NCI-H510A treated with DMSO at 0.1 percent for 48 hours (cell line): Measurements from ENCODE around the gene TFDP1.

Source experiments
- DNase-seq: peaks from one replicate; lab custom pipeline; 2025; lab: John Stamatoyannopoulos, UW

Gene TFDP1

GRCh38 chr13:113632706-113633484, 48.3 kb downstream of the TFDP1 start:
- DNase-seq = no peak

DNA sequence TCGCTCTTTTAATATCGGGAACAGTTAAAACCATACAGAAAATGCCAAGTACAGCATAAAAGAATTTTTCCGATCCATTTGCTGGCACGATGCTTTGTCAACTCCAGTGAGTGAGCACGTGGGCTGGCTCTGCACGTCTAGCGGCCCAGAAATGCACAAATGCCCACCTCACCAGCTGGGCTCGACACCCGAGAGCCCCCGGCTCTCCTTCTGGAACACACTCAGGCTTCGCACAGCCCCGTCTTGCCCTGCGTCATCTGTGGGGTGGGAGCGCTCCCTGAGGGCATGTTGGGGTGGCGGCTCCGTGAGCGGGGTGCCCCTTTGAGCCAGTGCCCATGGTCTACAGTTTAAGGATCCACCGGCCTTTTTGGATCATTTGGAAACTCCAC, 48.9 kb downstream of the TFDP1 start:
- DNase-seq = no peak

- no peak for DNase-seq
Measured at GRCh38 chr13:113634279-113635047, 49.9 kb downstream of the TFDP1 start.

GRCh38 chr13:113635048-113635420, 50.5 kb downstream of the TFDP1 start:
- no peak for DNase-seq

DNA sequence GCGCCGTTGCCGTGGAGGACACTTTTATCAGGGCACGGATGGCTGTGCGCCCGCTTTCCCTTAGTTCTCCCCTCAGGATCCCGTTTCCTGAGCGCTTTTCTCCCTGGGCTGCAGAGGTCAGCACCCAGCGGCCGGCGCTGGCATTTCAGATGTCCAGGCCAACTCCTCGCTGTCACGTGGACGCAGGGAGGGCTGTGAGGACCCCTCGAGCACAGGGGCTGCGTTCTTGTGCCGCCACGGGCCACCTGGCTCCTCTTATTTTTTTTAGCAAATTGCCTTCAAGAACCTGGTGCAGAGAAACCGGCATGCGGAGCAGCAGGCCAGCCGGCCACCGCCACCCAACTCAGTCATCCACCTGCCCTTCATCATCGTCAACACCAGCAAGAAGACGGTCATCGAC, 51.2 kb downstream of the TFDP1 start:
- no peak for DNase-seq

GRCh38 chr13:113636266-113636963, 51.9 kb downstream of the TFDP1 start:
- no peak for DNase-seq

DNA sequence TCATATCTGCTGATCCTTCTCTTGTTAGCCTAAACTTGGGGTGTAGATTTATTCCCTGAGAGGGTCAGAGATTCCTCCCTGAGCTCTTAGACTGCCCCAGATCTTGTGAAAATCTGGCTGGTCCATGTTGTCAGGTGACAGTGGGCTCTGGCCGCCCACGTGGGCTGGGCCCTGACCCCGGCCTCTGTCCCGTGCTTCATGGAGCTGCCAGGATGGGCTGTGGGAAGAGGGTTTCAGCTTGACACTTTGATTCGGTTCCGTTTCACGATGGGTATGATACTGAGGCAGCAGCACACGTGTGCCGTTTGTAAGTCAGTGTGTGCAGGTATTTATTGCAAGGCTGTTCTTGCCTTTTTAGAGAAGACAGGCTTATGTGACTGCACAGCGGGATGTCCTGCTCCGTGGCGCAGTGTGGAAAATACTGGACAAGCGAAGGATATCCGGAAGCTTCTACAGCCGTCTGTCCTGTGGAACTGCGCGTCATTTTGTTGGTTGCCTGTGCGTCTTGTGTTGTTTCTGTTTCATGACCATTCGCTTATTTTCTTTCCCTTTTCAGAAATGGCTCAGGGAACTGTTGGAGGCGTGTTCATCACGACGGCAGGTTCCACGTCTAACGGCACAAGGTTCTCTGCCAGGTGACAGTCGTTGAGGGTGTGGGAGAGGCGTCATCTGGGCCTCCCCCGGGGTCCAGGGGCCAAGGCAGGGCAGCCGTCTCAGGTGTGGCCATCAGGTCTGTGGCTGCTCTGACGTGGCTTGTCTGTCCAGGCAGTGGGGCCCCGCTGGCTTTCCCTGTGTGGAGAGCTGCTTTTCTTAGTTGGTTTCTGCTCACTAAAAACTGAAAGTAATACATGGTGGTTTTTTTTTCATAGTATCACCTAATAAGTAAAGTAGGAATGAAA, 53.0 kb downstream of the TFDP1 start:
- no peak for DNase-seq

GRCh38 chr13:113638173-113638746, 53.7 kb downstream of the TFDP1 start:
- no peak for DNase-seq

DNA sequence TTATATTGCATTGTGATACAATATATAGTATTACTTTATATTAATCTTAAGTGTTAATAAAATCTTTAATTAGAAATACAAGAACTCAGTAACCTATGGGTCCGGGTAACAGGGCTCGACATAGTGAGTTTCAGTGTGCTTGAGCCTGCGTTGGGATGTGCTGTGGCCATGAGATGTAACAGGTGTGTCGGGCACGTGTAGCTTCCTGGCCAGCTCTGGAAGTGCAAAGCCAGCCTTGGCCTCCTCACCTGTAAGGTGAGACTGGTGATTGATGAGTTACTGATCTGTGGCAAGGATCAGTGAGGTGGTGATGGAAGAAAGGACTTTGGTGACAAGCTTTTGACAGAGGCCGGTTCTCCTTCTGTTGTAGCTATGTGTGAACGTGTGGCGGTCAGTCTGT, 54.3 kb downstream of the TFDP1 start:
- no peak for DNase-seq

GRCh38 chr13:113639616-113640262, 55.2 kb downstream of the TFDP1 start:
- no peak for DNase-seq

DNA sequence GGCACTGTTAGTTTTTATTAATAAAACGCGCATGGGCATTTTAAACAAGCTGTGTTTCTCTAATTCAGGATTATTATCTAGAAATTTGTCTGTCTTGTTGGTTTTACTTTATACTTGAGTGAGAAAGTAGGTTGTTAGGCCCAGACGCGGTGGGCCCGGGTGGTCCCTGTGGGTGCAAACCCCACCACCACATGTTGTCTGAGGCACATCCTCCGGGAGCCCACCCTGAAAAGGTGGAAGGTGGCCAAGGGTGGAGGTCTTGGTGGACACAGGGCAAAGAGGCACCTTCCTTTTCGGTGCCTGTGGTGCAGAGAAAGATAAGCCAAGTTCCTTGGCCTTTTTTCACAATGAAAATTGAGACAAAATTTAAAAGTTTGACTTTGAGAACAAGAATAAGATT, 56.9 kb downstream of the TFDP1 start:
- DNase-seq = no peak

- DNase-seq = no peak
Measured at GRCh38 chr13:113642563-113642962, 58.0 kb downstream of the TFDP1 start.

- DNase-seq = no peak
Measured at GRCh38 chr13:113643593-113643992, 59.0 kb downstream of the TFDP1 start.

GRCh38 chr13:113644800-113645199, 60.2 kb downstream of the TFDP1 start:
- DNase-seq = no peak

GRCh38 chr13:113645329-113645728, 60.8 kb downstream of the TFDP1 start:
- DNase-seq = no peak

- peak; percentile 6 for DNase-seq
Measured at GRCh38 chr13:113646376-113646775, 61.8 kb downstream of the TFDP1 start.

- no peak for DNase-seq
Measured at GRCh38 chr13:113646921-113647340, 62.4 kb downstream of the TFDP1 start.

DNA sequence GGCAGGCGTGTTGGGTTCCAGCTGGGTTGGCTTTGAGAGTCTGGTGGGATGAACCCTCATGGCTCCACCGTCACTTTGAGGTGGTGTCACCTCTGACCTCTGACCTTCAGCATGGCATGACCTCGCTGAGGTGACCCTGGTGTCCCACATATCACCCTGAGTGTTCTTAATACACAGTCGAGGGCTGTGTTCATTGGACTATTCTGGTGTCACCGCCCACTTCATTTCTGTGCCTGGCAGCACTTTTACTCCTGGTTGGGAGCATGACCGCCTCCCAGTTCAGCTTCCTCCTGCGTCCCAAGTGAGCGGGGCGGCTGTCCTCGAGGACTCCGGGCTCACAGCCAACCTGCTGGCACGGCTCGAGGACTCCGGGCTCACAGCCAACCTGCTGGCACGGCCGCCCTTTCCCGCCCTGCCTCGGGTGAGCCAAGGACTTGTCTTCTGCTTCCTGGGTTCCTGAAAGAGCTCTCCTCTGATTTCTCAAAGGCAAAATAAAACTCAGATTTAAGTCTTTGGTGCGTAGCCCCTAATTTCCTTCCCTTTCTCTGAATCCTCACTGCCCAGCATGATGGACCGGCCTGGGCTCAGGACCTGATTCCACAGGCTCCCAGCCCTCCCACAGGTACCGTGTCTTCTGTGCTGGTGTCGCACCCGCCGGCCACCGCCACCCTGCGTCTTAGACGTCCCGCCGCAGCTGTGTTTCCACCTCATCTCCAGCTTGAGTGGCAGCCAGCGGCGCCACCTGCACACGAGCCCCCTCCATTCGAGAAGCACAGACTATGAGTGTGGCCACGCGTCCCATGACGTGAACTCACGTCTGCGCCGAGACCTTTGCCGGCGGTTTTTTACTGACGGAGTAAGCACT, 63.0 kb downstream of the TFDP1 start:
- DNase-seq = peak; percentile 70

- DNase-seq = no peak
Measured at GRCh38 chr13:113648216-113648610, 63.7 kb downstream of the TFDP1 start.

- no peak for DNase-seq
Measured at GRCh38 chr13:113649212-113649611, 64.7 kb downstream of the TFDP1 start.
